ENCODE results near the gene CNDP1.
"Not testable (repeated sequence)": the region's sequence is repeated elsewhere in the genome, so short reads cannot be mapped to it uniquely, and the experiment has no call there.

Gene CNDP1

DNA sequence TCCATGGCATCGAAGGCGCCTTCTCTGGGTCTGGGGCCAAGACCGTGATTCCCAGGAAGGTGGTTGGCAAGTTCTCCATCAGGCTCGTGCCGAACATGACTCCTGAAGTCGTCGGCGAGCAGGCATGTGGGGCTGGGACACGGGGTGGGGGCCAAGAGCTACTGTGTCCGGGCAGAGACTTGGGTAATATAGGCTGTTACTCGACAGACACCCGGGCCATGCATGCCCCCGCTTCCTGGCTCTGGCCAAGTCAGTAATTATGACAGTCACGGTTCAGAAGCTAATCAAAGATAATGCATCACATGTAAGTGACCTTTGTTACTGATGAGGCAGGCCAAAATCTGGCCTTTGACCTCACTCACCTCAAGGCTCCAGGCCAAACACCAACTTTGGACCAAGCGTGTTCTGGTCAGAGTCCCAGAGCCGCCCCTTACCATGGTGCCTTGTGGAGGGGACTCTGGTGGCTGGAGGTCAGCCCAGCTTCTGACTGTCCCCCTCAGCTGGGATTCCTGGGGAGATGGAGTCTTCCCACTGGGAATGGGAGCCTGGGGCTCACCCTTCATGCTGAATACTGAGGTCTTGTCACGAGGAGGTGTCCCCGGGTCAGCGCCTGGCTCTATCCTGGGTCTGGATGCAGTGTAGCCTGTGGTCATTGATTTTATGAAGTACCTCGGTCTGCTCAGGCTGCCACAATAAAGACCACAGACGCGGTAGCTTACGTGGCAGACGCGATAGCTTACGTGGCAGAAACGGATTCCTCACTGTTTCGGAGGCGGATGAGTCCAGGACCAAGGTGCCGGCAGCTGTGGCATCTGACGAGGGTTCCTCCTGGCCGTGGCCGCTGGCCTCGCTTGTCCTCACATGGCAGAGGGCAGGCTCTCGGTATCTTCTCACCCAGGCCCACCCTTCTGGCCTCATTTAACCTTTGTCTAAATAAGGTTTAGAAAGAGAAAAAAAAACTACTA is 17.7 kb upstream of the CNDP1 start:
- peaks cover 83% of the 10 kb centered on the region for H3K36me3 ChIP-seq (ENCODE audit: control insufficient read depth, low read depth, low read length)
- H3K9ac ChIP-seq (ENCODE audit: low read length): no peak overlapping the region
- no peaks in the 10 kb centered on the region for H3K9me3 ChIP-seq (ENCODE audit: control insufficient read depth, low read depth, low read length)
- H3K4me1 ChIP-seq (ENCODE audit: control insufficient read depth, low read depth, low read length): no peaks in the 10 kb centered on the region
- H3K27ac ChIP-seq (ENCODE audit: low read length): no peak overlapping the region
- H3K4me3 ChIP-seq (ENCODE audit: low read length): no peak overlapping the region
- no peaks in the 10 kb centered on the region for H3K27me3 ChIP-seq (ENCODE audit: control insufficient read depth, insufficient read depth, low read length)

DNA sequence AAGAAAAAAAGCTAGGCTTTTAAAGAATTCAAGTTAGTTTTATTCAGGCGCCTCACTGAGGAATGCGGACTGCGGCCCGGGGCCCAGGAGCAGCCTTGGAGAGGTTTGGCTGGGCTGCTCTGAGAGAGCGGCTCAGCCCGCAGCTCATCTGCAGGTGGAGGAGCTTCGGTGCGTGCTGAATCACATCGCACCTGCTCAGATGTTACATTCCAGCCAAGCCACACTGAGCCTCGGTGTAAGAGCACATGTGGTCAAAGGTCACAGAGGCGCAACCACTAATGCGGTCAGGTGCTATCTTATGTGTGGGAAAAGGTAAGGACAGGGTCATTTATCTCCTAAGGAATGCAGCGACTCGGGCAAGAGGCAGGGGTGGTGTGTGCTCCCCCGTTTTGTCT is 17.1 kb upstream of the CNDP1 start:
- Histone ChIP-seq H3K4me3 (ENCODE audit: low read length) (no peak overlapping the region), H3K36me3 (ENCODE audit: control insufficient read depth, low read depth, low read length) (peaks cover 77% of the 10 kb centered on the region), H3K9me3 (ENCODE audit: control insufficient read depth, low read depth, low read length) (no peaks in the 10 kb centered on the region)

DNA sequence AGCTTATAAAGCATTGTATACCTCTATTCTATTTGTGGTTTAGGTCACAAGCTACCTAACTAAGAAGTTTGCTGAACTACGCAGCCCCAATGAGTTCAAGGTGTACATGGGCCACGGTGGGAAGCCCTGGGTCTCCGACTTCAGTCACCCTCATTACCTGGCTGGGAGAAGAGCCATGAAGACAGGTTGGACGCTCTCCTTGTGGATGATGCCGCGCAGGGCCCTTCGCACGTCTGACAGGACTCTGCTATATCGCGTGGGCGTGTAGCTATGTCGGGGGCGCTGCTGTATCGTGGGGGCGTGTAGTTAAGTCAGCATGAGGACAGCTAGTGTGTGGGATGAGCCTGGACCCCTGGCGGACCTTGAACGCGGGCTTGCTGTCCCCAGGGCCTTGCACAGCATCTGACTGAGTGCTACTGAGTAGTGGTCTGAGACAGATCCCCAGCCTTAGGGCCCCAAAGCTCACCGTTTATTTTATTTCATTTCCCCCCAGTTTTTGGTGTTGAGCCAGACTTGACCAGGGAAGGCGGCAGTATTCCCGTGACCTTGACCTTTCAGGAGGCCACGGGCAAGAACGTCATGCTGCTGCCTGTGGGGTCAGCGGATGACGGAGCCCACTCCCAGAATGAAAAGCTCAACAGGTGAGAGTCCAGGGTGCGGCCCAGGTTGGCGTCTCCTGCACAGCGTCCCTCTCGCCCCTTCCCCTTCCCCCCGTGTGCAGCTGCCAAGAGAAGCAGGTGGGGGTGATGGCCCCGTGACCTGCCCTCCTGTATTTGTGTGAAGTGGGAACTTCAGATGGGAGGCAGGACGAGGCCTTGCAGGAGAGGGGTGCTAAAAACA is 15.6 kb upstream of the CNDP1 start:
- Histone ChIP-seq H3K9ac (ENCODE audit: low read length) (no peak overlapping the region), H3K4me1 (ENCODE audit: control insufficient read depth, low read depth, low read length) (no peaks in the 10 kb centered on the region), H3K9me3 (ENCODE audit: control insufficient read depth, low read depth, low read length) (no peaks in the 10 kb centered on the region), H3K36me3 (ENCODE audit: control insufficient read depth, low read depth, low read length) (peaks cover 64% of the 10 kb centered on the region), H3K27ac (ENCODE audit: low read length) (no peak overlapping the region), H3K4me3 (ENCODE audit: low read length) (no peak overlapping the region), H3K27me3 (ENCODE audit: control insufficient read depth, insufficient read depth, low read length) (no peaks in the 10 kb centered on the region)

More for the DNA sequence above, 17.1 kb upstream of the CNDP1 start:
- no peak overlapping the region for H3K9ac ChIP-seq (ENCODE audit: low read length)
- H3K27me3 ChIP-seq (ENCODE audit: control insufficient read depth, insufficient read depth, low read length): no peaks in the 10 kb centered on the region
- H3K27ac ChIP-seq (ENCODE audit: low read length): no peak overlapping the region
- H3K4me1 ChIP-seq (ENCODE audit: control insufficient read depth, low read depth, low read length): no peaks in the 10 kb centered on the region

DNA sequence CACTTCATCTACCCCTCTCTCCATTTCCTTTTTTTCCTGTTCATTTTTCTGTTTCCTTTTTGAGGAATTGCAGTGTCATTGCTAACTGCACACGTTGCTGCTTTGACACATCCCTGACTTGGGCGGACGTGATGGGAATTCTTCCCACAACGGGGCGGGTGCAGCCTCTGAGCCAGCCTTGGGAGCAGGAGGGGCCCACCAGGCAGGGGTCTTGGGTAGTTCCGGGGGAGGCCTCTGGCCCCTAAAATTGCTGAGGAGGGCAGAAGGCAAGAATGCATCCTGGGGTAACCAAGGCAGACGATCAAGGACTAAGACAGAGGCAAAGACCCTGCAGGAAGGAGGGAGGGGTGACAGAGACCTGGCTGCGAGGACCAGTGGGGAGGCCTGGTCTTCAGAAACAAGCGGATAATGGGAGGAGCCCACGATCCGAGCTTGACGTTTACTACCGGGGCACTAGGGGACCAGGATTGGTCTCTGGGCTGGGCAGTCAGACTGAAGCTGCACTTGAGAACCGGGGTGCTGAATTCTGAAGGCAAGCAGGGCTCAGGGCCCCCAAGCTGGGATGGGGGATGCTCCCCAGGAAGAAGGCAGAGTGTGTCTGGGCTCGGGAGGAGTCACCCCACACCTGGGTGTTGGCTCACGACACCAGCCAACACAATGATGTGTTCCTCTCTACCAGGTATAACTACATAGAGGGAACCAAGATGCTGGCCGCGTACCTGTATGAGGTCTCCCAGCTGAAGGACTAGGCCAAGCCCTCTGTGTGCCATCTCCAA is 14.8 kb upstream of the CNDP1 start:
- Histone ChIP-seq H3K27me3 (ENCODE audit: control insufficient read depth, insufficient read depth, low read length) (no peaks in the 10 kb centered on the region), H3K36me3 (ENCODE audit: control insufficient read depth, low read depth, low read length) (peaks cover 59% of the 10 kb centered on the region), H3K27ac (ENCODE audit: low read length) (no peak overlapping the region), H3K9me3 (ENCODE audit: control insufficient read depth, low read depth, low read length) (no peaks in the 10 kb centered on the region), H3K4me1 (ENCODE audit: control insufficient read depth, low read depth, low read length) (no peaks in the 10 kb centered on the region), H3K9ac (ENCODE audit: low read length) (no peak overlapping the region), H3K4me3 (ENCODE audit: low read length) (no peak overlapping the region)

DNA sequence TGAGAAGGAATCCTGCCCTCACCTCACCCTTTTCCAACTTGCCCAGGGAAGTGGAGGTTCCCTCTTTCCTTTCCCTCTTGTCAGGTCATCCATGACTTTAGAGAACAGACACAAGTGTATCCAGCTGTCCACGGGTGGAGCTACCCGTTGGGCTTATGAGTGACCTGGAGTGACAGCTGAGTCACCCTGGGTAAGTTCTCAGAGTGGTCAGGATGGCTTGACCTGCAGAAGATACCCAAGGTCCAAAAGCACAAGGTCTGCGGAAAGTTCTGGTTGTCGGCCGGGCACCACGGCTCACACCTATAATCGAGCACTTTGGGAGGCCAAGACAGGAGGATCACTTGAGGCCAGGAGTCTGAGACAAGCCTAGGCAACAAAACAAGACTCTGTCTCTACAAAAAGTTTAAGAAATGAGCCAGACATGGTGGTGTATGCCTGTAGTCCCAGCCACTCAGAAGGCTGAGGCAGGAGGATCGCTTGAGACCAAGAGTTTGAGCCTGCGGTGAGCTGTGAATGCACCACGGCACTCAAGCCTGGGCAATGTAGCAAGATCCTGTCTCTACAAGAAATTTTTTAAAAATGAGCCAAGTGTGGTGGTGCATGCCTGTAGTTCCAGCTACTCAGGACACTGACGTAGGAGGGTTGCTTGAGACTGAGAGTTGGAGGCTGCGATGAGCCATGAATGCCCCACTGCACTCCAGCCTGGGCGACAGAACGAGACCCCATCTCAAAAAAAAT is 14.0 kb upstream of the CNDP1 start:
- H3K36me3 ChIP-seq (ENCODE audit: control insufficient read depth, low read depth, low read length): peaks cover 54% of the 10 kb centered on the region
- H3K27me3 ChIP-seq (ENCODE audit: control insufficient read depth, insufficient read depth, low read length): no peaks in the 10 kb centered on the region
- H3K27ac ChIP-seq (ENCODE audit: low read length): no peak overlapping the region
- H3K4me3 ChIP-seq (ENCODE audit: low read length): no peak overlapping the region
- H3K4me1 ChIP-seq (ENCODE audit: control insufficient read depth, low read depth, low read length): no peaks in the 10 kb centered on the region
- H3K9me3 ChIP-seq (ENCODE audit: control insufficient read depth, low read depth, low read length): no peaks in the 10 kb centered on the region
- no peak overlapping the region for H3K9ac ChIP-seq (ENCODE audit: low read length)

DNA sequence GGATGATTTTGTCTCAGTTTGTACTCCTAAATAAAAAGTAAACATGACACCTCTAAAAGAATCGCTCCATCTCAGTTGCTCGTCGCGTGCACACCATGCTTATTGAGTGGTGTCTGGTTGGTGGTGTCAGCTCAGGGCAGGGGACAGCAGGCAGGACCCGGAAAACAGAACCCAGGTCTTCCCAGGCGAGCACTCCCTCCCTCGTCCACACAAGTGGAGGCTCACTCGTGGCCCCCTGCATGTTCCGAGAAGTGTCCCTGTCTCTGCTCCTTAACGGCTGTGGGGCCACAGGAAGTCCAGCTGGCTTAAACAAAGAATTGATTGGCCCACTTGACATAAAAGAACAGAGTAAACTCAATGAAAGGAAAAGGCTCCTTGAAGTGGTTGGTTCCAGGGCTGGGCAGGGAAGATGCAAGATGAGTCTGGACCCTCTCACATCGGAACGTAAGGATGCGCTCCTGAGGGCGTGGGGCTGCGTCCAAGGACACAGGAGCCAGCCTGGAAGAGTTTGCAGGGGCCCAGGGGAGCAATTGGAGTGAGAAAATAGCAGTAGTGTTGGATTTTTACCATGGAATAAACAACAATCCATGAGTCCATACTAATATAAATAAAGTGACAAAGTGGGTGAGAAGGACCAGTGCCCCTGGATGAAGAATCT is 13.1 kb upstream of the CNDP1 start:
- peaks cover 45% of the 10 kb centered on the region for H3K36me3 ChIP-seq (ENCODE audit: control insufficient read depth, low read depth, low read length)
- no peaks in the 10 kb centered on the region for H3K9me3 ChIP-seq (ENCODE audit: control insufficient read depth, low read depth, low read length)
- no peaks in the 10 kb centered on the region for H3K27me3 ChIP-seq (ENCODE audit: control insufficient read depth, insufficient read depth, low read length)
- no peak overlapping the region for H3K4me3 ChIP-seq (ENCODE audit: low read length)
- H3K4me1 ChIP-seq (ENCODE audit: control insufficient read depth, low read depth, low read length): no peaks in the 10 kb centered on the region
- H3K9ac ChIP-seq (ENCODE audit: low read length): no peak overlapping the region
- H3K27ac ChIP-seq (ENCODE audit: low read length): no peak overlapping the region

DNA sequence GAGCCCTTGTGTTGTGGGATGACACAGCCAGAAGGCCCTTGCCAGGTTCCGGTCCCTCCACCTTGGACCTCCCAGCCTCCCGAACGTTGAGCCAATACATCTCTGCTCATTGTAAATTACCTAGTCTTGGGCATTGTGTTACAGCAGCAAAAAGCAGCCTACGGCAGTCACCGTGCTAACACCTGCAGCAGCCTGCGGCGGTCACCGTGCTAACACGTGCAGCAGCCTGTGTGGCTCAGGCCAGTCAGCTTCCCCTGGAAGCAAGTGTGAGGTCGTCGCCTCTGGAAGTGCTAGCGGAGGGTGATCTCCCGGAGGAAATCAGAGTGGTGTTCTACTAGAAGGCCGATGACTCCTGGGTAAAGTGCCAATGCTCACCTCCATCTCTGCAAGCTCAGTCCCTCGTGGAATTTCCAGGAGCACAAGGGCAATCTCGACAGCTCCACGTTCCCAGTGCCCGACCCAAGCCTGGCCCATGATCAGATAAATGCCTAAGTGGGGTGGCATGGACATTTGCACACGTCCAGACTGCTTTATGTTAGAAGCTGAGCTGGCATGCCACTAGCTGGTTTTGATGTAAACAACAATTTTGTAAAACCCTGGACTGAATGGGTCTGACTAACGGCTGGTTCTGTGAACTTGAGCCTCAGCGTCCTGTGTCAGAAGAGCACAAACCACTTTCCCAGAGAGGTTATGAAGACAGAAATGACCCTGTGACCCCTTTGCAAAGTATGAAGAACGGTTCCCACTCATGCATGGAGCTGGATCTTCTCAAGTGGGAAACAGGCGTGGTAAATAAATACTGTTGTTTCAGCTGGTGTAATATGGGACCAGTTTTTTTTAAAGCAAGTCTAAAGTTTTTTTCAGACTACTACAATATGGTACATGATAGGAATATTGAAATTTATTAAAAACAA is 11.4 kb upstream of the CNDP1 start:
- no peak overlapping the region for H3K9ac ChIP-seq (ENCODE audit: low read length)
- H3K4me1 ChIP-seq (ENCODE audit: control insufficient read depth, low read depth, low read length): no peaks in the 10 kb centered on the region
- H3K36me3 ChIP-seq (ENCODE audit: control insufficient read depth, low read depth, low read length): peaks cover 31% of the 10 kb centered on the region
- H3K9me3 ChIP-seq (ENCODE audit: control insufficient read depth, low read depth, low read length): no peaks in the 10 kb centered on the region
- H3K27ac ChIP-seq (ENCODE audit: low read length): no peak overlapping the region
- no peaks in the 10 kb centered on the region for H3K27me3 ChIP-seq (ENCODE audit: control insufficient read depth, insufficient read depth, low read length)
- H3K4me3 ChIP-seq (ENCODE audit: low read length): no peak overlapping the region

DNA sequence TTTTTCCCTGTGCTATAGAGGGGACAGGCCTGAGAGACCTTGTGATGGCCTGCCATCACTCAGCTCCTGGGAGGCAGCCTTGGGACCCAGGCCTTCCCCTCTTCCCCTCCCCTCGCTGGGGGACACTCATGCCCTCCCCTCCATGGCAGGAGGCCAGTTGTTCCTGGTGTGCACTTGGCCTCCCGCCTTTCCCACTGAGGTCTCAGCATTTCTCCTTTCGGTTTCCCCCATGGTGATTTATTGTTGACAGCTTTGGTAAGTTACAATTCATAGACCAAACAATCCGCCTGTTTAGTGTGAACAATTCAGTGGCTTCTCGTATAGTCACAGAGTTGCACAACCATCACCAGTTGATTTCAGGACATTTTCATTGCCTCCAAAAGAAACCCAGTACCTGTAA is 10.2 kb upstream of the CNDP1 start:
- H3K9ac ChIP-seq (ENCODE audit: low read length): no peak overlapping the region

DNA sequence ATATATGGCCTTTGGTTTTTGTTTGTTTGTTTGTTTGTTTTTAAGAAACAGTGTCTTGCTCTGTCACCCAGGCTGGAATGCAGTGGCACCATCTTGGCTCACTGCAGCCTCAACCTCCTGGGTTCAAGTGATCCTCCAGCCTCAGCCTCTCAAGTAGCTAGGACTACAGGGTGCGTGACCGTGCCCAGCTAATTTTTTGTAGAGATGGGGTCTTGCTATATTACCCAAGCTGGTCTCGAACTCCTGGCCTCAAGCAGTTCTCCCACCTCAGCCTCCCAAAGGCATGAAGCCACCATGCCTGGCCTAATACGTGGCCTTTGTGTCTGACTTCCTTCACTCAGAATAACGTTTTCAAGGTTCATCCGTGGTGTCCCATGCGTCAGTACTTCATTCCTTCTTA is 9.4 kb upstream of the CNDP1 start:
- H3K36me3 ChIP-seq (ENCODE audit: control insufficient read depth, low read depth, low read length): peaks cover 13% of the 10 kb centered on the region
- H3K27me3 ChIP-seq (ENCODE audit: control insufficient read depth, insufficient read depth, low read length); H3K9ac ChIP-seq (ENCODE audit: low read length); H3K4me3 ChIP-seq (ENCODE audit: low read length); H3K27ac ChIP-seq (ENCODE audit: low read length); H3K9me3 ChIP-seq (ENCODE audit: control insufficient read depth, low read depth, low read length); H3K4me1 ChIP-seq (ENCODE audit: control insufficient read depth, low read depth, low read length): not testable (repeated sequence)

More for the DNA sequence above, 10.2 kb upstream of the CNDP1 start:
- Histone ChIP-seq H3K4me3 (ENCODE audit: low read length) (no peak overlapping the region), H3K4me1 (ENCODE audit: control insufficient read depth, low read depth, low read length) (no peaks in the 10 kb centered on the region), H3K27me3 (ENCODE audit: control insufficient read depth, insufficient read depth, low read length) (no peaks in the 10 kb centered on the region), H3K27ac (ENCODE audit: low read length) (no peak overlapping the region), H3K9me3 (ENCODE audit: control insufficient read depth, low read depth, low read length) (no peaks in the 10 kb centered on the region), H3K36me3 (ENCODE audit: control insufficient read depth, low read depth, low read length) (peaks cover 21% of the 10 kb centered on the region)

DNA sequence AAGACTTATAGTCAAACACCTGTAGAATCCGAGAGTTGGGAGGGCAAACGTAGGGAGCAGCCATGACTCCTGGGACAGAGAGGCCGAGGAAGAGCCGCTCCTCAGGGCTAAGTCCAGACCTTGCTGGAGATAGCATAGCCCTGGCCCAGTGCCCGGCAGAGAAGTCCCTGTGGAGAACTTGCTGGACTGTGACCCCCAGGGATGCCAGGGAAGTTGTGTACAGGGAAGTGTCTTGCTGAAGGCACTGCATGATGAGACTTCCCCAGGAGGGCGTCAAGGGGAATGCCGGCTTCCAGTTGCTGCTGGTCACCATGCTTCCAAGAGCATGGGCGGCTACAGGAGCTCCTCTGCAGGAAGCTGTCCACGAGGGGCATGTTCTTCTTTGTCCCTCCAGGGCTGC is 8.6 kb upstream of the CNDP1 start:
- Histone ChIP-seq H3K27me3 (ENCODE audit: control insufficient read depth, insufficient read depth, low read length) (no peaks in the 10 kb centered on the region), H3K4me1 (ENCODE audit: control insufficient read depth, low read depth, low read length) (no peaks in the 10 kb centered on the region), H3K4me3 (ENCODE audit: low read length) (no peak overlapping the region), H3K9me3 (ENCODE audit: control insufficient read depth, low read depth, low read length) (no peaks in the 10 kb centered on the region), H3K27ac (ENCODE audit: low read length) (no peak overlapping the region), H3K36me3 (ENCODE audit: control insufficient read depth, low read depth, low read length) (peaks cover 5% of the 10 kb centered on the region), H3K9ac (ENCODE audit: low read length) (no peak overlapping the region)

All from iPS-18a (cell line).